22Rv1 (cell line): ENCODE measurements around the gene MAP2.

Experiments used
- ZFX ChIP-seq: fragments of 450-650 bp; IDR thresholded peaks from 2 replicates; pipeline ENCODE4 v1.6.1; 2017; ENCODE audit warnings: antibody characterized with exemption, borderline replicate concordance
- TF ChIP-seq, protein P1 (sequence below): fragments of 450-650 bp; IDR thresholded peaks from 2 replicates; pipeline ENCODE4 v1.5.1; 2017; ENCODE audit warnings: mild to moderate bottlenecking

- TF ChIP-seq, protein P1, sequence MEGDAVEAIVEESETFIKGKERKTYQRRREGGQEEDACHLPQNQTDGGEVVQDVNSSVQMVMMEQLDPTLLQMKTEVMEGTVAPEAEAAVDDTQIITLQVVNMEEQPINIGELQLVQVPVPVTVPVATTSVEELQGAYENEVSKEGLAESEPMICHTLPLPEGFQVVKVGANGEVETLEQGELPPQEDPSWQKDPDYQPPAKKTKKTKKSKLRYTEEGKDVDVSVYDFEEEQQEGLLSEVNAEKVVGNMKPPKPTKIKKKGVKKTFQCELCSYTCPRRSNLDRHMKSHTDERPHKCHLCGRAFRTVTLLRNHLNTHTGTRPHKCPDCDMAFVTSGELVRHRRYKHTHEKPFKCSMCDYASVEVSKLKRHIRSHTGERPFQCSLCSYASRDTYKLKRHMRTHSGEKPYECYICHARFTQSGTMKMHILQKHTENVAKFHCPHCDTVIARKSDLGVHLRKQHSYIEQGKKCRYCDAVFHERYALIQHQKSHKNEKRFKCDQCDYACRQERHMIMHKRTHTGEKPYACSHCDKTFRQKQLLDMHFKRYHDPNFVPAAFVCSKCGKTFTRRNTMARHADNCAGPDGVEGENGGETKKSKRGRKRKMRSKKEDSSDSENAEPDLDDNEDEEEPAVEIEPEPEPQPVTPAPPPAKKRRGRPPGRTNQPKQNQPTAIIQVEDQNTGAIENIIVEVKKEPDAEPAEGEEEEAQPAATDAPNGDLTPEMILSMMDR = no peak
- TF ChIP-seq ZFX = no peak
Measured at GRCh38 chr2:209468846-209469245, 45.0 kb downstream of the MAP2 start.
